A673 (cell line): ENCODE results near the gene NAAA.

Experiments
- CTCF ChIP-seq: fragments of 300-800, 200-600 bp; sonication (generic); conservative IDR thresholded peaks from 2 replicates; pipeline ENCODE4 v1.5.1; 2017; ENCODE audit warnings: low read depth, mild to moderate bottlenecking, antibody characterized with exemption, low read length, moderate library complexity, mixed read lengths
- EZH2 ChIP-seq: fragments of 200-600 bp; sonication (generic); IDR thresholded peaks from 2 replicates; pipeline ENCODE4 v1.6.1; 2017; ENCODE audit warnings: borderline replicate concordance, low read depth, mild to moderate bottlenecking, mixed read lengths, antibody characterized with exemption, low read length; ENCODE audit not compliant: poor library complexity, severe bottlenecking

GRCh38 chr4:75880278-75880677 lies 60.5 kb downstream of the NAAA start:
- no peak for TF ChIP-seq CTCF
- TF ChIP-seq EZH2: no peak
